Esophagus squamous epithelium (tissue), 4 donors: Measurements from ENCODE around the gene UBE2O.

ENCODE experiments used
- CTCF ChIP-seq, 6 experiments: fragments of 450-650 bp in 4 of 6; fragments of 200-600 bp in 2 of 6; sonication (generic) in 2 of 6; IDR thresholded peaks; one replicate each; pipeline ENCODE4 v1.5.1; 2016 to 2019; ENCODE audit warnings: antibody characterized with exemption in 6 of 6, mild to moderate bottlenecking in 4 of 6, moderate library complexity in 4 of 6
- POLR2A ChIP-seq, 4 donors: fragments of 450-650 bp; IDR thresholded peaks; one replicate each; pipeline ENCODE4 v1.6.1; 2017; ENCODE audit warnings: antibody characterized with exemption in 4 of 4, mild to moderate bottlenecking in 4 of 4, moderate library complexity in 3 of 4

- TF ChIP-seq CTCF (IDR thresholded peaks at IDR 0.05) (no peak), POLR2A (IDR thresholded peaks at IDR 0.05) (no peak)
These were observed 111.7 kb downstream of the UBE2O start for GRCh38 chr17:76341301-76341700.
